Stomach (tissue), 4 donors: ENCODE results near the gene MAOA.

Source experiments
- CTCF ChIP-seq, 7 experiments: fragments of 450-650 bp in 4 of 7; fragments of 200-600 bp in 3 of 7; sonication (generic) in 3 of 7; IDR thresholded peaks; one replicate each; pipeline ENCODE4 v1.5.1; 2016 to 2019; ENCODE audit warnings: antibody characterized with exemption in 7 of 7, control low read depth in 2 of 7, mild to moderate bottlenecking in 1 of 7
- EP300 ChIP-seq: sonication (generic); formaldehyde crosslinking; IDR thresholded peaks from one replicate; pipeline ENCODE4 v1.6.1; 2017; ENCODE audit warnings: antibody characterized with exemption
- POLR2AphosphoS5 ChIP-seq, 3 donors: sonication (generic); formaldehyde crosslinking; IDR thresholded peaks; one replicate each; pipeline ENCODE4 v1.6.1; 2016; ENCODE audit warnings: antibody characterized with exemption in 3 of 3

DNA sequence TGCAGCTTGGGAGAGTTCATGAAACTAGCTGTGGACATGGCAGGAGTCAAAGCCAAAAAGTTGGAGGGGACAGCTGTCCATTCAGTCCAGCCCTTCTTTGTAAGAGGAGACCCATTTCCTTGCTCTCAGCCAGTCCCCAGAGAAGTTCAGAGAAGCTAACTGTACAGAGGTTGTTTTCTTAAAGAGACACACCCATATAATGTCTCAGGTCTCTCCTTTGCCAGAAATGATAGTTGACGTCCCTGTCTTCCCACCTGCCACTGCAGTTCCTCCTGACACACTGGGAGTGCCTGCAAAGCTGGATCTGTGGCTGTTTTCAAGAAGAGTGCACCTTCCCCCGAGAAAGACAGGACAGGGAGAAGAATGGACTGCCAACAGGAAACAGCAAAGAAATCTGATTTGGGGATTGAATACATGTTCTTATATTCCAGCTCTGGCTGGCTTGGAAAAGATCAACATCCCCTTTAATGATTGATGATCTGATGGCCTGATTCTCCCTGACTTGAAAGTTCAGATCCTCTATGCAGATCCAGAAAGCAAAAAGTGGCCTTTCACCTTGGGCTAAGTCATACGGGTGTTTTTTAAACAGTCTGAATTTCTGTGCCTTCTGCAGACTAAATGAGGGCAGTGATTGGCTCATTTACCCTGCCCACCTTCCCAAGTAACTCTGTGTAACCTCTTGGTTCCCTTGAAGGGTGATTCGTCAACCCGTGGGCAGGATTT is 87.2 kb downstream of the MAOA start:
- TF ChIP-seq POLR2AphosphoS5 (IDR thresholded peaks at IDR 0.05) = no peak
- TF ChIP-seq CTCF (IDR thresholded peaks at IDR 0.05) = no peak
- TF ChIP-seq EP300 = no peak
